Naive thymus-derived CD4-positive, alpha-beta T cell (primary cell): ENCODE measurements around the gene AGBL1. TPM values are rescaled to one million over a fixed set of nuclear protein-coding genes. Genes with fewer than 3 reads are reported as not detected.
"Not testable (repeated sequence)": the region's sequence is repeated elsewhere in the genome, so short reads cannot be mapped to it uniquely, and the experiment has no call there.

Experiments
- ATAC-seq: fragments of 150-1000 bp; cut with Tn5 transposase; 2 replicates; pipeline ENCODE4 v1.10.0; 2021; ENCODE audit warnings: mild to moderate bottlenecking, moderate library complexity
- CTCF ChIA-PET: fragments of 350-600 bp; sonication (Branson Sonifier 250); formaldehyde crosslinking; loops from one replicate; lab custom pipeline; 2021; ENCODE audit warnings: antibody characterized with exemption; lab: Charles Lee
- POLR2A ChIA-PET: fragments of 350-600 bp; sonication (Branson Sonifier 250); formaldehyde crosslinking; loops from one replicate; lab custom pipeline; 2021; ENCODE audit warnings: antibody characterized with exemption, inconsistent platforms; lab: Charles Lee
- DNase-seq, 9 donors: peaks; one replicate each; pipeline versions ENCODE4 v3.0.0 to v3.0.0-alpha.2; 2020 to 2022; ENCODE audit warnings: mixed read lengths in 1 of 9
- H3K27ac ChIP-seq: one replicate; pipeline ENCODE4 v1.7.0; 2013; ENCODE audit warnings: mild to moderate bottlenecking, low read depth, low read length, moderate library complexity
- H3K27me3 ChIP-seq, 2 donors: one replicate each; pipeline ENCODE4 v1.7.0; 2013; ENCODE audit warnings: low read length in 2 of 2, mild to moderate bottlenecking in 2 of 2, moderate library complexity in 2 of 2; ENCODE audit not compliant: control insufficient read depth in 2 of 2, insufficient read depth in 2 of 2
- H3K36me3 ChIP-seq, 3 experiments: 1 replicate in 2 of 3; 2 replicates in 1 of 3; pipeline ENCODE4 v1.7.0; 2013; ENCODE audit warnings: low read length in 3 of 3, mild to moderate bottlenecking in 3 of 3, moderate library complexity in 1 of 3; ENCODE audit not compliant: insufficient read depth in 3 of 3, control insufficient read depth in 2 of 3
- H3K4me1 ChIP-seq, 2 donors: one replicate each; pipeline ENCODE4 v1.7.0; 2013; ENCODE audit warnings: low read length in 2 of 2, mild to moderate bottlenecking in 2 of 2, moderate library complexity in 1 of 2; ENCODE audit not compliant: control insufficient read depth in 2 of 2, insufficient read depth in 2 of 2
- H3K4me3 ChIP-seq: 2 replicates; pipeline ENCODE4 v1.7.0; 2013; ENCODE audit warnings: mild to moderate bottlenecking, low read length
- H3K9me3 ChIP-seq, 3 experiments: 1 replicate in 2 of 3; 2 replicates in 1 of 3; pipeline ENCODE4 v1.7.0; 2013; ENCODE audit warnings: low read length in 3 of 3; ENCODE audit not compliant: control insufficient read depth in 2 of 3
- H3K27ac Mint-ChIP-seq, 9 donors: one replicate each; pipeline ENCODE4 v1.8.0; 2020 to 2022; ENCODE audit warnings: mixed read lengths in 9 of 9, mild to moderate bottlenecking in 8 of 9, moderate library complexity in 5 of 9, inconsistent platforms in 2 of 9
- H3K27me3 Mint-ChIP-seq, 5 donors: one replicate each; pipeline ENCODE4 v1.8.0; 2021 to 2022; ENCODE audit warnings: mixed read lengths in 5 of 5, mild to moderate bottlenecking in 1 of 5
- H3K36me3 Mint-ChIP-seq, 5 donors: one replicate each; pipeline ENCODE4 v1.8.0; 2020 to 2022; ENCODE audit warnings: mixed read lengths in 5 of 5, mild to moderate bottlenecking in 3 of 5, inconsistent platforms in 1 of 5
- H3K4me1 Mint-ChIP-seq, 7 donors: one replicate each; pipeline ENCODE4 v1.8.0; 2020 to 2022; ENCODE audit warnings: mixed read lengths in 7 of 7, mild to moderate bottlenecking in 3 of 7, inconsistent platforms in 1 of 7
- H3K4me3 Mint-ChIP-seq, 10 donors: one replicate each; pipeline ENCODE4 v1.8.0; 2020 to 2022; ENCODE audit warnings: mild to moderate bottlenecking in 10 of 10, mixed read lengths in 10 of 10, moderate library complexity in 6 of 10, inconsistent platforms in 2 of 10
- H3K9me3 Mint-ChIP-seq, 11 donors: one replicate each; pipeline ENCODE4 v1.8.0; 2020 to 2022; ENCODE audit warnings: mixed read lengths in 11 of 11, mild to moderate bottlenecking in 4 of 11, inconsistent platforms in 1 of 11, moderate library complexity in 1 of 11
- intact Hi-C, 2 donors: fragments of 100-400 bp; cut with micrococcal nuclease; formaldehyde crosslinking; loops; one replicate each; pipeline ENCODE4 v1.15.1; 2023
- polyA plus RNA-seq, 2 donors: library from polyadenylated mRNA; unstranded; fragments of 300-500 nt; fragmentation: Illumina TruSeq; gene quantifications; one replicate each; pipeline ENCODE4 v1.2.3, GENCODE V29; 2021
- total RNA-seq, 6 experiments: library from RNA in 5 of 6; stranded (reverse) in 5 of 6; gene quantifications; 1 replicate in 5 of 6; 2 replicates in 1 of 6; pipeline ENCODE4 v1.2.3 and lab custom pipeline; 2021 to 2026

AGBL1 gene
- total and polyA plus RNA-seq, 7 experiments from 2014 or later, result not detected

DNA sequence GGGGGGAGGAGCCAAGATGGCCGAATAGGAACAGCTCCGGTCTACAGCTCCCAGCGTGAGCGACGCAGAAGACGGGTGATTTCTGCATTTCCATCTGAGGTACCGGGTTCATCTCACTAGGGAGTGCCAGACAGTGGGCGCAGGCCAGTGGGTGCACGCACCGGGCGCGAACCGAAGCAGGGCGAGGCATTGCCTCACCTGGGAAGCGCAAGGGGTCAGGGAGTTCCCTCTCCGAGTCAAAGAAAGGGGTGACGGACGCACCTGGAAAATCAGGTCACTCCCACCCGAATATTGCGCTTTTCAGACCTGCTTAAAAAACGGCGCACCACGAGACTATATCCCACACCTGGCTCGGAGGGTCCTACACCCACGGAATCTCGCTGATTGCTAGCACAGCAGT lies 448.4 kb downstream of the AGBL1 start:
- H3K27me3 Mint-ChIP-seq, DNase-seq, H3K4me1 ChIP-seq, H3K36me3 ChIP-seq, CTCF ChIA-PET, H3K4me1 Mint-ChIP-seq, H3K4me3 Mint-ChIP-seq, H3K27ac Mint-ChIP-seq, POLR2A ChIA-PET, ATAC-seq, H3K36me3 Mint-ChIP-seq, H3K9me3 Mint-ChIP-seq, H3K9me3 ChIP-seq, intact Hi-C loops, H3K27me3 ChIP-seq, H3K4me3 ChIP-seq, H3K27ac ChIP-seq: not testable (repeated sequence)

DNA sequence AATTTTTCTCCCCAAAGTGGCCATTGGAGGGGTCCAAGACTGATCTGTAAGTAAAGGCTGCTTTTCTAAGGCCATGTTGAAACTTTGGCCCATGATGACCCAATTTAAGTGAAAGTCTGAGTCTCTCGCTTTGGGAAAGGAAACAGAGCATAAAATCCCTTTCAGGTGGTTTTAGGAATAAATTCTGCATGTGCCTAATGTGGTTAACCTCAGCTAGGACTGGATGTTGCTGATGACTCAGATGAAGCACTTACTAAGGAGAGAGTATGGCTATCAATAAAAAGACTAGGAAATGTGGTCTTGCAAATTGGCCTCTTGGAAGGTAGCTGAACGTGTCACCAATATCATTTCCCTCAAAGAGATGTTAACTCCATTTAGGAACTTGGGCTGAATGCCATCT lies 458.5 kb downstream of the AGBL1 start:
- Mint-ChIP-seq H3K4me3 (no peak overlapping the region), H3K9me3 (peaks cover 0 to 2% (median 0%) of the 10 kb centered on the region in 11 donors), H3K27me3 (no peaks in the 10 kb centered on the region), H3K36me3 (no peaks in the 10 kb centered on the region), H3K4me1 (peaks cover 0 to 5% (median 0%) of the 10 kb centered on the region in 7 donors), H3K27ac (no peak overlapping the region)
- no peaks in the 10 kb centered on the region for H3K27me3 ChIP-seq
- H3K4me3 ChIP-seq, result no peak overlapping the region
- no peak overlapping the region for H3K27ac ChIP-seq
- DNase-seq (no peak), ATAC-seq (no peak)
- H3K9me3 ChIP-seq, result no peaks in the 10 kb centered on the region
- intact Hi-C loops, result no loop called here
- ChIA-PET CTCF (no interaction called here), POLR2A (no interaction called here)
- H3K36me3 ChIP-seq, result no peaks in the 10 kb centered on the region
- no peaks in the 10 kb centered on the region for H3K4me1 ChIP-seq

DNA sequence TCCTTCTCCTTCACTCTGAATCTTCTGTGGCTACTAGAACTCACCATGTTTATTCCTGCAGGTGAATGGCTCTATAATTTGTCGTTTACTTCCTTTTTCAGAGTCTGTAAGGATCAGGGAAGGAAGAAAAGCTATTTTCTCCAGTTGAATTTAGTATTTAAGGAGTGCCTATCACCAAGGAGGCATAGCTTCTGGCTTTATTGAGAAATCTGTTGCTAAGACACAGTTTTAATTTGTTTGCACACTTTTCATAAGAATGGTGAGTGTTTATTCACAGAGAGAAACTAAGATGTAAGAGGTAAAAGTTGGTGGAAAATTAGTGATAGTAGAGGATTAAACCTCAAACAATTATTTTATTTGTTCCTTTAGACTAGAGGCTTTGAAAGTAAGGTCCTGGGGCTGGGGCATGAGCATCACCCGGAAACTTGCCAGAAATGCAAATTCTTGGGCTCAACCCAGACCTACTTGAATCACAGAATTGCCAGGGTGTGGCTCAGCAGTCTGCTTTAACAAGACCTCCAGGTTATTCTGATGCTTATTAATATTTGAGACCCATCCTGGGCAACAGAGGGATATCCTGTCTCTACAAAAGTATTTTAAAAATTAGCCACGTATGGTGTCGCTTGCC lies 461.3 kb downstream of the AGBL1 start:
- Histone ChIP-seq H3K27me3 (no peaks in the 10 kb centered on the region), H3K4me3 (no peak overlapping the region), H3K4me1 (no peaks in the 10 kb centered on the region), H3K27ac (no peak overlapping the region), H3K9me3 (no peaks in the 10 kb centered on the region), H3K36me3 (no peaks in the 10 kb centered on the region)
- DNase-seq (no peak), ATAC-seq (no peak)
- Mint-ChIP-seq H3K9me3 (peaks cover 0 to 5% (median 1%) of the 10 kb centered on the region in 11 donors), H3K4me1 (peaks cover 0 to 5% (median 0%) of the 10 kb centered on the region in 7 donors), H3K27ac (no peak overlapping the region), H3K4me3 (no peak overlapping the region), H3K36me3 (peaks cover 0 to 3% (median 0%) of the 10 kb centered on the region in 5 donors), H3K27me3 (peaks cover 0 to 7% (median 5%) of the 10 kb centered on the region in 5 donors)
- CTCF ChIA-PET, result no interaction called here
- intact Hi-C loops, result no loop called here
- POLR2A ChIA-PET, result no interaction called here

- CTCF ChIA-PET, result interaction anchor here (0.7 kb wide), 1 partner anchor 378 kb away, joined by 3 read pairs; no protein-coding TSS in a partner anchor
- intact Hi-C loops, result no loop called here
- no peaks in the 10 kb centered on the region for H3K36me3 ChIP-seq
- ATAC-seq (no peak), DNase-seq (no peak)
- no peak overlapping the region for H3K4me3 ChIP-seq
- no peaks in the 10 kb centered on the region for H3K9me3 ChIP-seq
- Mint-ChIP-seq H3K27me3 (peaks cover 0 to 7% (median 5%) of the 10 kb centered on the region in 5 donors), H3K36me3 (peaks cover 0 to 3% (median 0%) of the 10 kb centered on the region in 5 donors), H3K9me3 (peaks cover 0 to 5% (median 1%) of the 10 kb centered on the region in 11 donors), H3K4me1 (peaks cover 0 to 5% (median 0%) of the 10 kb centered on the region in 7 donors), H3K27ac (no peak overlapping the region), H3K4me3 (no peak overlapping the region)
- no peaks in the 10 kb centered on the region for H3K27me3 ChIP-seq
- H3K4me1 ChIP-seq, result no peaks in the 10 kb centered on the region
- no peak overlapping the region for H3K27ac ChIP-seq
- POLR2A ChIA-PET, result no interaction called here
These were observed 461.9 kb downstream of the AGBL1 start for GRCh38 chr15:86541540-86541939.

DNA sequence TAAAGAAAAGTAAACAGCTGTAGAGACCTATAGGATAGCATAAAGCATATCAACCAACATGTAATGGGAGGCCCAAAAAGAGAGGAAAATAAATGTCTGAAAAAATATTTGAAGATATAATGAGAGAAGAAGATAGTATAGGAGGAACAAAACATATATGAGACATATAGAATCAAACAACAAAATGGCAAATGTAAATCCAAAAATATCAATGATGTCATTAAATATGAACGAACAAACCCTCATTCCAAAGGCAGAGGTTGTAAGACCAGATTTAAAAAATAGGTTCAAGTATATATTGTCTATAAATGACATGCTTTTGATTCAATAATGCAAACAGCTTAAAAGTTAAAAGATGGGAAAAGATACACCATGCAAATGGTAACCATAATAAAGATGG lies 470.4 kb downstream of the AGBL1 start:
- Mint-ChIP-seq H3K4me1 (no peaks in the 10 kb centered on the region), H3K9me3 (peaks cover 0 to 16% (median 4%) of the 10 kb centered on the region in 11 donors), H3K36me3 (peaks cover 0 to 4% (median 0%) of the 10 kb centered on the region in 5 donors), H3K4me3 (no peak overlapping the region), H3K27ac (no peak overlapping the region), H3K27me3 (peaks cover 0 to 5% (median 3%) of the 10 kb centered on the region in 5 donors)
- Histone ChIP-seq H3K4me3 (no peak overlapping the region), H3K36me3 (no peaks in the 10 kb centered on the region), H3K27ac (no peak overlapping the region), H3K27me3 (no peaks in the 10 kb centered on the region), H3K4me1 (no peaks in the 10 kb centered on the region), H3K9me3 (no peaks in the 10 kb centered on the region)
- no peak for DNase-seq
- POLR2A ChIA-PET, result no interaction called here
- ATAC-seq, result no peak
- intact Hi-C loops, result no loop called here
- CTCF ChIA-PET, result no interaction called here

DNA sequence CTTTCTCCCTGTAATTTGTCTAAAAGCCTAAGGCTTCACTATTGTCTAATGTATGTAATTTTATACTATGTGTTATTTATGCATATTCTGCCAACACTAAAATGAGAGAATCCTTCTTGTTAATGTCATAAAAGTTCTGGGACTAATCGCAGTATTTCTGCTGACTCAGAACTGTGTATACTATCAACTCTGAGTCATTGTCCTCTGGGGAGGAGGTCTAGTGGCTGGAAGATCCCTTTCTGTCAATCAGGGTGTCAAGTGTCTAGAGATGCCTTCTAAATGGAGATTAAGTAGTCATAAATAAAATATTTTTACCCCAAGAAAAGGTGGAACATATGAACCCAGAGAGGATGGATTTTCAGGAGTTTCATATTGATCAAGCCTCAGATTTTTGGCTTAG lies 473.4 kb downstream of the AGBL1 start:
- Mint-ChIP-seq H3K27me3 (no peaks in the 10 kb centered on the region), H3K9me3 (peaks cover 0 to 16% (median 3%) of the 10 kb centered on the region in 11 donors), H3K36me3 (peaks cover 0 to 4% (median 0%) of the 10 kb centered on the region in 5 donors), H3K27ac (no peak overlapping the region), H3K4me3 (no peak overlapping the region), H3K4me1 (no peaks in the 10 kb centered on the region)
- Histone ChIP-seq H3K36me3 (no peaks in the 10 kb centered on the region), H3K27me3 (no peaks in the 10 kb centered on the region), H3K9me3 (no peaks in the 10 kb centered on the region), H3K27ac (no peak overlapping the region), H3K4me1 (no peaks in the 10 kb centered on the region), H3K4me3 (no peak overlapping the region)
- intact Hi-C loops, result no loop called here
- ChIA-PET CTCF (no interaction called here), POLR2A (no interaction called here)
- DNase-seq, result no peak
- ATAC-seq, result no peak

DNA sequence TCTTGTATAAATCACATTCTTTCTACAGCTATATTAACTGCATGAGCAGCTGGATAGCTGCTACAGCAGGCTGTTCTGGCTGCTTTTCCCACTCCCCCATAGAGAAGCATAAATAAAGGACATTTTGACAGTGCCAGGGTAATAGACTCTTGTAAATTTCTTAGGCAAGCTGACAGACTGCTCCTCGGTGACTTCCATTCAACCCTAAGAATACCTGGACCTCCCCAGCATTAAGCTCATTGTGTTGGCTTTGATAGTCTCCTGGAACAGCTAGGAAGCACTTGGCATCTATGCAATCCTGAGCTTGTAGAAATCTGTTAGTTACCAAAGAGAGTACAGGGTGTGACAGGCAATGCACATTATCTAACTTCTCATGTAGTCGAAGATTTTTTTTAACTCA lies 475.4 kb downstream of the AGBL1 start:
- DNase-seq (no peak), ATAC-seq (no peak)
- peaks cover 0 to 12% (median 1%) of the 10 kb centered on the region in 11 donors for H3K9me3 Mint-ChIP-seq
- CTCF ChIA-PET, result no interaction called here
- peaks cover 0 to 4% (median 0%) of the 10 kb centered on the region in 5 donors for H3K36me3 Mint-ChIP-seq
- POLR2A ChIA-PET, result no interaction called here
- Histone ChIP-seq H3K4me1 (no peaks in the 10 kb centered on the region), H3K27ac (no peak overlapping the region), H3K4me3 (no peak overlapping the region), H3K27me3 (no peaks in the 10 kb centered on the region), H3K36me3 (no peaks in the 10 kb centered on the region), H3K9me3 (no peaks in the 10 kb centered on the region)
- H3K27me3 Mint-ChIP-seq, result no peaks in the 10 kb centered on the region
- H3K4me3 Mint-ChIP-seq, result no peak overlapping the region
- H3K27ac Mint-ChIP-seq, result no peak overlapping the region
- H3K4me1 Mint-ChIP-seq, result peaks cover 0 to 3% (median 0%) of the 10 kb centered on the region in 7 donors
- intact Hi-C loops, result no loop called here
